Keratinocyte (primary cell): ENCODE results near the gene LRIG1. TPM values are rescaled to one million over a fixed set of nuclear protein-coding genes. Genes with fewer than 3 reads are reported as not detected.

ENCODE experiments used
- DNase-seq: peaks from one replicate; pipeline ENCODE4 v3.0.0-alpha.2; 2011; ENCODE audit warnings: low read depth, missing footprints, low spot score
- FAIRE-seq: peaks from 2 replicates; lab custom pipeline; 2011; peaks lifted over from hg19 to GRCh38; lab: Jason Lieb, UNC
- H2AFZ ChIP-seq: 2 replicates; pipeline ENCODE4 v1.6.0; 2012; ENCODE audit warnings: low read length, control low read depth, inconsistent platforms; ENCODE audit not compliant: control insufficient read depth
- H3K27ac ChIP-seq: 2 replicates; pipeline ENCODE4 v1.5.1; 2011; ENCODE audit warnings: low read length; ENCODE audit not compliant: control insufficient read depth, insufficient read depth
- H3K27me3 ChIP-seq: 3 replicates; pipeline ENCODE4 v1.6.0; 2011; ENCODE audit warnings: low read length; ENCODE audit not compliant: control insufficient read depth, insufficient read depth; ENCODE audit errors: extremely low read depth
- H3K36me3 ChIP-seq, 2 experiments: 2 replicates in 1 of 2; 3 replicates in 1 of 2; pipeline ENCODE4 v1.5.1; 2011; ENCODE audit warnings: low read length in 2 of 2, mild to moderate bottlenecking in 1 of 2; ENCODE audit not compliant: control insufficient read depth in 2 of 2, insufficient read depth in 2 of 2; ENCODE audit errors: extremely low read depth in 1 of 2
- H3K4me1 ChIP-seq: 3 replicates; pipeline ENCODE4 v1.5.1; 2011; ENCODE audit warnings: low read length; ENCODE audit not compliant: control insufficient read depth, insufficient read depth; ENCODE audit errors: extremely low read depth
- H3K4me2 ChIP-seq: 3 replicates; pipeline ENCODE4 v1.6.0; 2011; ENCODE audit warnings: low read depth, low read length; ENCODE audit not compliant: control insufficient read depth, insufficient read depth; ENCODE audit errors: extremely low read depth
- H3K4me3 ChIP-seq, 3 experiments: fragments of 200-600 bp in 1 of 3; sonication (generic) in 1 of 3; 2 replicates in 2 of 3; 3 replicates in 1 of 3; pipeline ENCODE4 v1.5.1; 2011 to 2016; ENCODE audit warnings: low read length in 3 of 3, mild to moderate bottlenecking in 3 of 3, control low read depth in 2 of 3, inconsistent platforms in 1 of 3, low read depth in 1 of 3, mixed read lengths in 1 of 3, mixed run types in 1 of 3, moderate library complexity in 1 of 3; ENCODE audit not compliant: control insufficient read depth in 2 of 3, insufficient read depth in 2 of 3; ENCODE audit errors: extremely low read depth in 1 of 3
- H3K79me2 ChIP-seq: 2 replicates; pipeline ENCODE4 v1.6.0; 2012; ENCODE audit warnings: low read length; ENCODE audit not compliant: control insufficient read depth, insufficient read depth
- H3K9ac ChIP-seq: 3 replicates; pipeline ENCODE4 v1.6.0; 2011; ENCODE audit warnings: low read length; ENCODE audit not compliant: control insufficient read depth, insufficient read depth; ENCODE audit errors: extremely low read depth
- H3K9me1 ChIP-seq: 3 replicates; pipeline ENCODE4 v1.6.0; 2011; ENCODE audit warnings: low read length; ENCODE audit not compliant: control insufficient read depth, insufficient read depth; ENCODE audit errors: extremely low read depth
- H3K9me3 ChIP-seq: 2 replicates; pipeline ENCODE4 v1.5.1; 2012; ENCODE audit warnings: low read depth, low read length; ENCODE audit not compliant: control insufficient read depth
- H4K20me1 ChIP-seq: 3 replicates; pipeline ENCODE4 v1.6.0; 2011; ENCODE audit warnings: low read length; ENCODE audit not compliant: control insufficient read depth, insufficient read depth; ENCODE audit errors: extremely low read depth
- EZH2 ChIP-seq: IDR thresholded peaks from one replicate; pipeline ENCODE4 v1.6.1; 2012; ENCODE audit warnings: inconsistent platforms, mild to moderate bottlenecking, low read length, moderate library complexity
- dilution Hi-C: fragments of 300-500 bp; cut with MboI; formaldehyde crosslinking; loops from one replicate; pipeline ENCODE4 v1.7.0; 2020; ENCODE audit warnings: low sequenced_read_pairs; ENCODE audit not compliant: extremely low pct_ligation_motif_present
- polyA plus RNA-seq, 5 experiments: library from polyadenylated mRNA; depleted of rRNA in 3 of 5; stranded (reverse) in 3 of 5; stranded (forward) in 1 of 5; unstranded in 1 of 5; fragments of >200 nt; gene quantifications; 1 replicate in 1 of 5; 2 replicates in 3 of 5; 3 replicates in 1 of 5; pipeline versions ENCODE4 v1.2.1 to v1.2.3, GENCODE V29; 2011 to 2012; ENCODE audit warnings: missing spikeins in 2 of 5, low read depth in 1 of 5, low replicate concordance in 1 of 5
- TF ChIP-seq, protein P1 (sequence below), 3 experiments: IDR thresholded peaks in 1 of 3; conservative IDR thresholded peaks in 1 of 3; optimal IDR thresholded peaks in 1 of 3; 2 replicates in 2 of 3; 3 replicates in 1 of 3; pipeline versions ENCODE3 to v1.5.1; 2011; ENCODE audit warnings: low read length in 3 of 3, mild to moderate bottlenecking in 3 of 3, moderate library complexity in 2 of 3, control low read depth in 1 of 3, inconsistent platforms in 1 of 3; ENCODE audit not compliant: insufficient read depth in 2 of 3; ENCODE audit errors: extremely low read depth in 1 of 3

The LRIG1 gene
- polyA plus RNA-seq, 1 donor (not counting 4 experiments of a cell fraction or from before 2014, with no cell fraction given): 17.2 TPM

DNA sequence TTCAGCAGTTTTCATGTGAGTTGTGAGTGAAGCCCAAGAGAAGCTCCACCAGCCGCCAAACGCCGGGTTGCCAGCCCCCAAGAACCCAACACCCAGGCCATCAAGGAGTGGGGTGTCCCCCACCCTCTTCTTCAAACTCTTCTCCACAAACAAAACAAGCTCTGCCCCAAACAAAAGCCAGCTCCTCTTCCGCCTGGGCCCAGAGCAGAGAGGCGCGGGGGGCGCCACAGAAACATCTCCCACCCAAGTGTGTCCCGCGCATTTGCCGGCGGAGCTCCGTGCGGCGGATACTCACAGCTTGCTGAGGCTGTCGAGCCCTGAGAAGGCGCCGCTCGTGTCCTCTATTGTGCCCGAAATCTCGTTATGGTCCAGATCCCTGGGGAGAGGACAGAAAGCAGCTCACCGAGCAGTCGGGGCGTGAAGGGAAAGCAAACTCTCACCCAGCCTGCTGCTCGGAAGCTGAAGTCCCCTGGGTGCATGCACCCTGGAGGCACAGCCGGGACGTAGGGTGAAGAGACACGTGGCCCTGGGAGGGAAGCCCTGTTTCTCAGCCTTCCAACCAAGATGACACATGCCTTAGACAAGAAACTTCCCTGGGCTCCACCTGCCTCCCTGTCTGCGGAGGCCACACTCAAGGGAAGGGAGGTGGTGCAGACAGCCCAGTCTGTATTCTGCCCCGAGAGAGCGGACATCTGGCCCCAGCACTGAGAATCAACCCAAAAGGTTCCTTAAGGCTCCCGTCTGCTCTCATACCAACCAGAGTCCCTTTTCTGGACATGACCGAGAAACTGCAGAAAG is 95.7 kb downstream of the LRIG1 start:
- Histone ChIP-seq H3K4me1 (no peaks in the 10 kb centered on the region), H3K4me3 (no peak overlapping the region), H3K27ac (no peak overlapping the region), H3K36me3 (peaks cover 3 to 33% of the 10 kb centered on the region in 2 experiments), H3K9me3 (no peaks in the 10 kb centered on the region), H4K20me1 (no peaks in the 10 kb centered on the region), H3K27me3 (no peaks in the 10 kb centered on the region), H3K4me2 (no peak overlapping the region), H3K9ac (no peak overlapping the region), H3K79me2 (no peaks in the 10 kb centered on the region), H2AFZ (no peak overlapping the region), H3K9me1 (no peaks in the 10 kb centered on the region)
- dilution Hi-C loops: no loop called here
- DNase-seq: no peak
- no peak for FAIRE-seq
- TF ChIP-seq EZH2: no peak
- TF ChIP-seq, protein P1, sequence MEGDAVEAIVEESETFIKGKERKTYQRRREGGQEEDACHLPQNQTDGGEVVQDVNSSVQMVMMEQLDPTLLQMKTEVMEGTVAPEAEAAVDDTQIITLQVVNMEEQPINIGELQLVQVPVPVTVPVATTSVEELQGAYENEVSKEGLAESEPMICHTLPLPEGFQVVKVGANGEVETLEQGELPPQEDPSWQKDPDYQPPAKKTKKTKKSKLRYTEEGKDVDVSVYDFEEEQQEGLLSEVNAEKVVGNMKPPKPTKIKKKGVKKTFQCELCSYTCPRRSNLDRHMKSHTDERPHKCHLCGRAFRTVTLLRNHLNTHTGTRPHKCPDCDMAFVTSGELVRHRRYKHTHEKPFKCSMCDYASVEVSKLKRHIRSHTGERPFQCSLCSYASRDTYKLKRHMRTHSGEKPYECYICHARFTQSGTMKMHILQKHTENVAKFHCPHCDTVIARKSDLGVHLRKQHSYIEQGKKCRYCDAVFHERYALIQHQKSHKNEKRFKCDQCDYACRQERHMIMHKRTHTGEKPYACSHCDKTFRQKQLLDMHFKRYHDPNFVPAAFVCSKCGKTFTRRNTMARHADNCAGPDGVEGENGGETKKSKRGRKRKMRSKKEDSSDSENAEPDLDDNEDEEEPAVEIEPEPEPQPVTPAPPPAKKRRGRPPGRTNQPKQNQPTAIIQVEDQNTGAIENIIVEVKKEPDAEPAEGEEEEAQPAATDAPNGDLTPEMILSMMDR (optimal IDR thresholded peaks at IDR 0.05 in 1 of 3, IDR thresholded peaks at IDR 0.05 in 1 of 3, conservative IDR thresholded peaks at IDR 0.05 in 1 of 3; ENCODE audit: extremely low read depth in 1 of 3, insufficient read depth in 2 of 3, low read length in 3 of 3): no peak

DNA sequence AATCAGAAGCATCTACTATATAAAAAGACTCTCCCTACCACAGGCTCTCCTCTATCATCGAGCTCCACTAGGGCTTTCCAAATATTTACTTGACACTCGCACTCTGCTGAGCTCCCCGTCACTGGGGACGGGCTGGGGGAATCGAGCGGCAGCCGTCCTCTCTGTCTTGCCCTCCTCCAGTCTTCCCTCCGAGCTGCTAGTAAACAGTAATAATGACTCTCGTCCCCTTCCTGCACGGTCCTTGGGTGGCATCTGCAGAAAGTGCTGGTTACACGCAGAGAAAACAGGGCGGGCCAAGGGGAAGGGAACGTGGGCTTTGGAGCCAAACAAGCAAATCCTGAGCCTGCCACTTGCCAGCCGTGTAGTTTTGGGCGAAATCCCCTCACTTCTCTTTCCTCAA is 96.6 kb downstream of the LRIG1 start:
- dilution Hi-C loops: no loop called here
- H3K9me1 ChIP-seq: no peaks in the 10 kb centered on the region
- no peaks in the 10 kb centered on the region for H4K20me1 ChIP-seq
- no peaks in the 10 kb centered on the region for H3K4me1 ChIP-seq
- no peaks in the 10 kb centered on the region for H3K79me2 ChIP-seq
- no peaks in the 10 kb centered on the region for H3K9me3 ChIP-seq
- FAIRE-seq (no peak), DNase-seq (no peak)
- H3K36me3 ChIP-seq: peaks cover 3 to 26% of the 10 kb centered on the region in 2 experiments
- H3K4me2 ChIP-seq: no peak overlapping the region
- H3K4me3 ChIP-seq: no peak overlapping the region
- no peak overlapping the region for H2AFZ ChIP-seq
- H3K9ac ChIP-seq: no peak overlapping the region
- H3K27me3 ChIP-seq: no peaks in the 10 kb centered on the region
- H3K27ac ChIP-seq: no peak overlapping the region
- no peak for TF ChIP-seq EZH2
- TF ChIP-seq, protein P1 (optimal IDR thresholded peaks at IDR 0.05 in 1 of 3, IDR thresholded peaks at IDR 0.05 in 1 of 3, conservative IDR thresholded peaks at IDR 0.05 in 1 of 3; ENCODE audit: extremely low read depth in 1 of 3, insufficient read depth in 2 of 3, low read length in 3 of 3): no peak
